Fibroblast of peridontal ligament (primary cell): ENCODE data around the gene KPNA4.
"Not testable (repeated sequence)": the region's sequence is repeated elsewhere in the genome, so short reads cannot be mapped to it uniquely, and the experiment has no call there.

ENCODE experiments used
- DNase-seq: peaks from one replicate; pipeline ENCODE4 v3.0.0-alpha.2; 2010; ENCODE audit errors: extremely low read depth

The KPNA4 gene

GRCh38 chr3:160565442-160566403 lies at the start of gene KPNA4:
Gene KPNA4 (minus strand): TSS chr3:160565571. CDS start chr3:160565282, 289 bp downstream.
- peak; percentile 95 for DNase-seq

- no peak for DNase-seq
Observed at GRCh38 chr3:160613661-160614060, 48.3 kb upstream of the KPNA4 start.

- no peak for DNase-seq
Observed at GRCh38 chr3:160612386-160613075, 47.2 kb upstream of the KPNA4 start.

DNA sequence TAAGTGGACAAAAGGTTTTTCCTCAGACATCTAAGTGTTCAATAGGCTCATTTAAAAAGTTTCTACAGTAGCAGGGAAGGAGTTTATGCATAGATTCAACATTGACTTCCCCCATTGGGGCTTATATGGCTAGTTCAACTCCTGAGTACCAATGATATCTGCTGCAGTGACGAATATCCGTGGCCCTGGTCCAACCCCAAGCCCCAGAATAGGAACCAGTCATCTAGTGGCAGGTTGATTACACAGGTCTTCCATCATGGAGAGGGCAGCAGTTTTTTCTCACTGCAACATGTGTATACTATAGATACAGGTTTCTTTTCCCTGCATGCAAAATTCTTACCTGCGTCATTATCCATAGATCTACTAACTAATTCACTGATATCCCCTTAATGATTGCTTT lies 45.8 kb upstream of the KPNA4 start:
- no peak for DNase-seq

DNA sequence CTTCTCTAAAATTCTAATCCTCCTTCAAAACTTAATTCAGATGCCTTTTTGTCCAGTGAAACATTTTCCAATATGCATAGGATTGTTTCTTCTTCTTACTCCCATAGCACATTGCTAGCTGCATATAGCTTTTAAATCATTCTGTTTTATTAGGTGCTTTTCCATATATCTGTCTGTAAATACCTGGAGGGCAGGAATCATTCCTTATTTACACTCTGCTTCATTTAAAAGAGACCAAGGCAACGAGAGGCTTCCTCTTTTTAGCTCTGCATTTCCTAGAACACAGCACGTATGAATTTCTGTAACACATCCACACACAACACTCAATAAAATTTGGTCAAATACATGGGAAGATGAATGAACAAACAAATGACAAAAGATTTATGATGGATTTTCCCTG lies 43.5 kb upstream of the KPNA4 start:
- no peak for DNase-seq

DNA sequence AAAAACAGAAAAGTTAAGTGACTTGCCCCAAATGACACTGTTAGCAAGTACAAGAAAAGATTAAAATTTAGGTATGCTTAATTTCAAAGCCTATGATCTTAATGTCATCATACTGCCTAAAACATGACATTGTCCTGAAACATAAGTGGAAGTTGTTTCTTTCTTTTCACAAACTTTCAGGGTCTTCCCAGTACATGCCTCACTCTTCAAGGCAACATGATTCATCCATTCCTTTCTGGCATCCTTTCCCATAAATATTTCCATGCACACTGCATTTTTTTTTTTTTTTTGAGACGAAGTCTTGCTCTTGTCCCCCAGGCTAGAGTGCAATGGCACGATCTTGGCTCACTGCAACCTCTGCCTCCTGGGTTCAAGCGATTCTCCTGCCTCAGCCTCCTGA lies 42.5 kb upstream of the KPNA4 start:
- no peak for DNase-seq

GRCh38 chr3:160605315-160605714 lies 39.9 kb upstream of the KPNA4 start:
- DNase-seq: no peak

DNA sequence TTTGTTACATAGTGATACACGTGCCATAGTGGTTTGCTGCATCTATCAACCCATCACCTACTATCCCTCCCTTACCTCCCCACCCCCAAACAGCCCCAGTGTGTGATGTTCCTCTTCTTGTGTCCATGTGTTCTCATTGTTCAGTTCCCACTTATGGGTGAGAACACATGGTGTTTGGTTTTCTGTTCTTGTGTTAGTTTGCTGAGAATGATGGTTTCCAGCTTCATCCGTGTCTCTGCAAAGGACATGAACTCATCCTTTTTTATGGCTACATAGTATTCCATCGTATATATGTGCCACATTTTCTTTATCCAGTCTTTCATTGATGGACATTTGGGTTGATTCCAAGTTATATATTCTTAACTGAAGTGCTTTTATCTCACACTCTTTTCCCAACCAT lies 38.5 kb upstream of the KPNA4 start:
- DNase-seq: not testable (repeated sequence)

DNA sequence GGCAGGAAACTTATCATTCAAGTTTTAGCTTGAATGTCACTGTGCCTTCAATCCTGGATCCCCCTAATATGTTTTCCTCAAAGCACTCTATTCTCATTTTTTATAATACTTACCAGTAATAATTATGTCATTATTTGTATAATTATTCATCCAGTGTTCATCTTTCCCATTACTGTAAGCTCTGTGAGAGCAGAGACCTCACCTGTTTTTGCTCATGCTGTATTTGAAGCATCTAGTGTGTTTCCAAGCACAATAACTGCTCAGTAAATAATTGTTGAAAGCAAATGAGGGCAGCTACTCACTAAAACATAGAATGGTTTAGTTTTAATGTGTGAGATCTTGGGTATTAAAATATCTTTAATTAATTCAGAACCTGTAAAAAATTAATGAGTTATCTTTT lies 36.9 kb upstream of the KPNA4 start:
- no peak for DNase-seq

DNA sequence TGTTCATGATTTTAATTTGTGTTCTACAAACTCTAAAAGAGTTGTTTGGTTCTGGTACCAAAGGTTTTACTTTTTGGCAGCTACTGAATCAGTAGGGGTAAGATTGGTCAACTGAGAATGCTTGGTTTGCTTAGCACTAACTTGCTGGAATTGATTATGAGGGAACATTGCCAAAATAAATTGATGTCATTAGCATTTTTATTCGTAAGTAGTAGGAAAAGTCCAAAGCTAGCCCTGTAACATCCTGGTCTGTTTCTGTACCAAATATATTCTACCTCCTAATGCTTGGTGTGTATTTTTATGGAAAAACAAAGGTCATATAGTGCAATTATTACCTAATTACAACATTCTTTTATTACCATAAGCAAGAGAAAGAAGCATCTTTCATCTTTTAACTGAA lies 35.9 kb upstream of the KPNA4 start:
- DNase-seq: peak; percentile 12

DNA sequence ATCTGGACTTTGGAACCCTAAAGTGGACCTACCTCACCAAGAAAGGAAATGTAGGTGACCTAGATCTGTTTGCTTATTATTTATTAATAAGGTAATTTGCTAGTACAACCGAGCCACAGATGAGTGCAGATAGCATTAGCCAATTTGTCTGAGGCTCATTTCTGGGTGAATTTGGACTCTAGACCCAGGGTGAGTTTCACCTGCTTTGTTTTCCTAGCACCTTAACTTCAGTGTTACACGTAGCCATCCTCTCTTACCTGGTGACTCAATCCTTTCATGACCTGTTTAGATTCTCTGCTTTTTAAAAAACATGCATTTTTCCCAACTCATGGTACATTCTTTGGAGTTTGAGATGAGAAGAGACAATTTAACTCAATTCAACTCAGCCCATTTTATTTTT lies 33.5 kb upstream of the KPNA4 start:
- no peak for DNase-seq

GRCh38 chr3:160588023-160588422 lies 22.7 kb upstream of the KPNA4 start:
- DNase-seq: no peak

DNA sequence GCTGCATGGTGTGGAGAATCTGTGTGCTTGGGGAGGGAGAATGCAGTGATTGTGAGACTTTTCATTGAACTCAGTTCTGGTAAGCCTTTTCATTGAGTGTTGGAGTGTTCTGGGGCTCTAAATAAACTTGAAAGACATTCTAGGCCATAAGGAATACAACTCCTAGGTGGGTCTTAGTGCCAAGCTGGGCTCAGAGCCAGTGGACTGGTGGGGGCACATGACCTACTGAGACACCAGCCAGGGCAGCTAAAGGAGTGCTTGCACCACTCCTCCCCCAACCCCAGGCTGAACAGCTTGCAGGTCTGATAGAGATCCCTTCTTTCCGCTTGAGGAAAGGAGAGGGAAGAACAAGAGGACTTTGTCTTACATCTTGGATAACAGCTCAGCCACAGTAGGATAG lies 21.7 kb upstream of the KPNA4 start:
- no peak for DNase-seq

DNA sequence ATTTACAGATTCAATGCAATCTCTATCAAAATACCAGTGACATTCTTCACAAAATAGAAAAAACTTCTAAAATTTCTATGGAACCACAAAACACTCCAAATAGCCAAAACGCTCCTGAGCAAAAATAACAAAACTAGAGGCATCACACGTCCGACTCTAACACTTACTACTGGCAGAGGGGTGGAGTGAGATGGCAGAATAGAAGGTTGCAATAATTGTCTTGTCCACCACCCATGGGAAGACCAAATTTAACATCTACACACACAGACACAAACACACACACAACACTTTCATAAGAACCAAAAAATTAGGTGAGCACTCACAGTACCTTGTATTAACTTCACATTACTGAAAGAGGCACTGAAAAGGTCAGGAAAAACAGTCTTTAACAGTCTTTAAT lies 21.3 kb upstream of the KPNA4 start:
- no peak for DNase-seq

DNA sequence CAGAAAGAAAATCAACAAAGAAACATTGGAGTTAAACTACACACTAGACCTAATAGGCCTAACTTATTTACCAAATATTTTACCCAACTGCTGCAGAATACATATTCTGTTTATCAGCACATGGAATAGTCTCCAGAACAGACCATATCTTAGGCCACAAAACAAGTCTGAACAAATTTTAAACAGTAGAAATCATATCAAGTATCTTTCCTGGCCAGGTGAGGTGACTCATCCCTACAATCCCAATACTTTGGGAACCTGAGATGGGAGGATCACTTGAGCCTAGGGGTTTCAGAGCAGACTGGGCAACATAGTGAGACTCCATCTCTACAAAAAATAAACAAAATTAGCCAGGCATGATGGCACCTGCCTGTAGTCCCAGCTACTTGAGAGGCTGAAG lies 18.1 kb upstream of the KPNA4 start:
- DNase-seq: no peak

DNA sequence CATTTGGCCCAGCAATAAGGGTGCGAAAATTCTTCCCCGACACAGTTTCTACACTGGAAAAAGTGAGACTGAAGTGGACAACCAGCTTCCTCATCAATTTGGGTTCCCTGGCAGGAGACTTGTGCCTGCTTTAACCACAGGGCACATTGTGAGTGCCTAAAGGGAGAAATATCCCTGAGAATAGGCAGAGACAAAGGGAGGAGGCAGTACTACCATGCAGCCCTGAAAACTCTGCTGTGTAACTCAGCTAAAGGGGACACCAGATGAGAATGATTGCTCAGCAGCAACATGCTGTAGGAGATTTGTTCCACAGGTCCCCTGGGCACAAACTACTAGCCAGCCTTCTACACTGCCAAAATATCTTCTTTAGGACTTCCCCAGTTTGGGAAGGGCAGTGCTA lies 15.6 kb upstream of the KPNA4 start:
- DNase-seq: no peak

- DNase-seq: peak; percentile 44
Observed at GRCh38 chr3:160577556-160578195, 12.3 kb upstream of the KPNA4 start.

- DNase-seq: no peak
Observed at GRCh38 chr3:160577093-160577492, 11.7 kb upstream of the KPNA4 start.

GRCh38 chr3:160576621-160577020 lies 11.2 kb upstream of the KPNA4 start:
- DNase-seq: no peak

DNA sequence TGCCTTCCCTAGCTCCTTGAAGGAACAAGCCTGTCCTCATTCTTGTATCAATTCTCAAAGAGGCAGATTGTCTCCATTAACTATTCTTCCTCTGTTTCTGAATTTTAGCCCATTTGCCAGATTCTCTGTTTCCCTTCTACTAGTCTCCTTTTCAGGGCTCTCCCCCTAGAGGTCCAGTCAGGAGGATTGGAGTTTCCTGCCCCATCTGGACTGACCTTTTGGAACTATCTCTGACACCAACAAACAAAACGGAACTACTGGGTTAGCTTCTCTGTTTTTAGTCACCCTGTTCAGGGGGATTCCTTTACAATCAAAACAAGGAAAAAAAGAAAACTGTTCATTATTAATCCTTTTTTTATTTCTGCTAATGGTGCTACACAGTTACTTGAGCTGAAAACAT lies 10.2 kb upstream of the KPNA4 start:
- no peak for DNase-seq

- DNase-seq: no peak
Observed at GRCh38 chr3:160574636-160575035, 9.3 kb upstream of the KPNA4 start.

GRCh38 chr3:160573955-160574525 lies 8.7 kb upstream of the KPNA4 start:
- DNase-seq: not testable (repeated sequence)
